Central memory CD4-positive, alpha-beta T cell (primary cell): Measurements from ENCODE around the gene DCC.

Experiments used
- DNase-seq: peaks from one replicate; pipeline ENCODE4 v3.0.0; 2022
- total RNA-seq, 3 experiments: gene quantifications; one replicate each; lab custom pipeline; 2026; lab: John Stamatoyannopoulos, UW

DCC gene
- total RNA-seq = 0 reads per million in 3 experiments

- no peak for DNase-seq
These were observed at the start of gene DCC for GRCh38 chr18:52339891-52340371. DCC (plus strand) TSS chr18:52340197; CDS start chr18:52340788, 591 bp downstream.

GRCh38 chr18:52310651-52311050, 29.3 kb upstream of the DCC start:
- no peak for DNase-seq

GRCh38 chr18:52311331-52311730, 28.7 kb upstream of the DCC start:
- no peak for DNase-seq

GRCh38 chr18:52312346-52312745, 27.7 kb upstream of the DCC start:
- DNase-seq = no peak

GRCh38 chr18:52313213-52313612, 26.8 kb upstream of the DCC start:
- no peak for DNase-seq

- DNase-seq = no peak
These were observed 20.5 kb upstream of the DCC start for GRCh38 chr18:52319424-52319983.

- no peak for DNase-seq
These were observed 17.7 kb upstream of the DCC start for GRCh38 chr18:52322307-52322706.

- no peak for DNase-seq
These were observed 16.2 kb upstream of the DCC start for GRCh38 chr18:52323802-52324201.

GRCh38 chr18:52325997-52326396, 14.0 kb upstream of the DCC start:
- no peak for DNase-seq

GRCh38 chr18:52333860-52334259, 6.1 kb upstream of the DCC start:
- no peak for DNase-seq

GRCh38 chr18:52334307-52334706, 5.7 kb upstream of the DCC start:
- DNase-seq = no peak

GRCh38 chr18:52334896-52335295, 5.1 kb upstream of the DCC start:
- no peak for DNase-seq

- no peak for DNase-seq
These were observed 2.7 kb upstream of the DCC start for GRCh38 chr18:52337276-52337675.

- no peak for DNase-seq
These were observed 557 bp downstream of the DCC start for GRCh38 chr18:52340406-52341102.

- no peak for DNase-seq
These were observed 1.1 kb downstream of the DCC start for GRCh38 chr18:52341103-52341432.

- no peak for DNase-seq
These were observed 1.8 kb downstream of the DCC start for GRCh38 chr18:52341608-52342381.

GRCh38 chr18:52342456-52342855, 2.5 kb downstream of the DCC start:
- DNase-seq = no peak

GRCh38 chr18:52343138-52343537, 3.1 kb downstream of the DCC start:
- no peak for DNase-seq

GRCh38 chr18:52343731-52344340, 3.8 kb downstream of the DCC start:
- no peak for DNase-seq

GRCh38 chr18:52344881-52345280, 4.9 kb downstream of the DCC start:
- DNase-seq = no peak

GRCh38 chr18:52345428-52345827, 5.4 kb downstream of the DCC start:
- DNase-seq = no peak

GRCh38 chr18:52348209-52348608, 8.2 kb downstream of the DCC start:
- DNase-seq = no peak

- DNase-seq = no peak
These were observed 9.5 kb downstream of the DCC start for GRCh38 chr18:52349498-52349897.

- DNase-seq = no peak
These were observed 12.9 kb downstream of the DCC start for GRCh38 chr18:52352920-52353319.
